Liver (tissue), 3 donors: ENCODE results near the gene EXOC2.

Source experiments
- CTCF ChIP-seq: fragments of 150-350 bp; IDR thresholded peaks from 2 replicates; pipeline ENCODE4 v1.5.1; 2017; ENCODE audit warnings: improper control_type of control experiment, low read depth, low read length; ENCODE audit not compliant: missing input control
- GABPA ChIP-seq, 2 donors: IDR thresholded peaks in 1 of 2; conservative IDR thresholded peaks in 1 of 2; 2 replicates each; pipeline ENCODE4 v1.6.1; 2016; ENCODE audit warnings: antibody characterized with exemption in 2 of 2, mild to moderate bottlenecking in 1 of 2, moderate library complexity in 1 of 2
- HNF4G ChIP-seq: IDR thresholded peaks from 2 replicates; pipeline ENCODE4 v1.6.1; 2016; ENCODE audit warnings: antibody characterized with exemption
- MAX ChIP-seq: IDR thresholded peaks from 2 replicates; pipeline ENCODE4 v1.6.1; 2016; ENCODE audit warnings: antibody characterized with exemption
- RAD21 ChIP-seq, 2 donors: IDR thresholded peaks; 2 replicates each; pipeline ENCODE4 v1.6.1; 2016; ENCODE audit warnings: antibody characterized with exemption in 2 of 2, mild to moderate bottlenecking in 2 of 2
- RXRA ChIP-seq, 2 donors: IDR thresholded peaks; 2 replicates each; pipeline ENCODE4 v1.6.1; 2017 to 2018; ENCODE audit warnings: antibody characterized with exemption in 2 of 2, mild to moderate bottlenecking in 1 of 2
- SP1 ChIP-seq: IDR thresholded peaks from 2 replicates; pipeline ENCODE4 v1.6.1; 2018; ENCODE audit warnings: antibody characterized with exemption, mild to moderate bottlenecking
- TAF1 ChIP-seq: conservative IDR thresholded peaks from 2 replicates; pipeline ENCODE4 v1.6.1; 2016; ENCODE audit warnings: antibody characterized with exemption, mild to moderate bottlenecking
- YY1 ChIP-seq: IDR thresholded peaks from 2 replicates; pipeline ENCODE4 v1.6.1; 2016; ENCODE audit warnings: antibody characterized with exemption, mild to moderate bottlenecking
- ZBTB33 ChIP-seq: IDR thresholded peaks from 2 replicates; pipeline ENCODE4 v1.6.1; 2016; ENCODE audit warnings: antibody characterized with exemption
- TF ChIP-seq, protein P1 (sequence below): IDR thresholded peaks from 2 replicates; pipeline ENCODE4 v1.6.1; 2016; ENCODE audit warnings: antibody characterized with exemption
- donor health status: healthy.
- donor health status: healthy.

- no peak for TF ChIP-seq HNF4G
- no peak for TF ChIP-seq CTCF
- TF ChIP-seq ZBTB33, result no peak
- no peak for TF ChIP-seq SP1
- no peak for TF ChIP-seq RAD21 (IDR thresholded peaks at IDR 0.05)
- no peak for TF ChIP-seq MAX
- no peak for TF ChIP-seq TAF1
- no peak for TF ChIP-seq GABPA (IDR thresholded peaks at IDR 0.05 in 1 of 2, conservative IDR thresholded peaks at IDR 0.05 in 1 of 2)
- no peak for TF ChIP-seq YY1
- no peak for TF ChIP-seq RXRA (IDR thresholded peaks at IDR 0.05)
- TF ChIP-seq, protein P1, sequence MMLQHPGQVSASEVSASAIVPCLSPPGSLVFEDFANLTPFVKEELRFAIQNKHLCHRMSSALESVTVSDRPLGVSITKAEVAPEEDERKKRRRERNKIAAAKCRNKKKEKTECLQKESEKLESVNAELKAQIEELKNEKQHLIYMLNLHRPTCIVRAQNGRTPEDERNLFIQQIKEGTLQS, result no peak
These were observed 36.3 kb downstream of the EXOC2 start, which contains the start of gene HUS1B for GRCh38 chr6:656460-657252.
